HPDE6-E6E7 (cell line): ENCODE results near the gene MYLK3.

Experiments
- DNase-seq: peaks from one replicate; pipeline ENCODE4 v3.0.0; 2011; ENCODE audit warnings: missing footprints; ENCODE audit errors: extremely low spot score

MYLK3 gene

DNA sequence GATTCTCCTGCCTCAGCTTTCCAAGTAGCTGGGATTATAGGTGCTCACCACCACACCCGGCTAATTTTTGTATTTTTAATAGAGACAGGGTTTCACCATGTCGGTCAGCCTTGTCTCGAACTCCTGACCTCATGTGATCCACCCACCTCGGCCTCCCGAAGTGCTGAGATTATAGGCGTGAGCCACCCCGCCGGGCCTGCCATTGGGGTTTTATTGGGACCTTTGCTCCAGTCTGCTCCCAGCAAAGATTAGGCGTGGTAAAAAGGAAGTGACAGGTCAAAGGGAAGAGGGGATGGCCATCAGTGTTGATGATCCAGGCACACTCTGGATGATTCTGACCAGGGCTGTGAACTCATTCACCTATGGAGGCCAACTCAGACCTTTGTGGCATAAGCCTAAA is 20.5 kb downstream of the MYLK3 start:
- DNase-seq: no peak

DNA sequence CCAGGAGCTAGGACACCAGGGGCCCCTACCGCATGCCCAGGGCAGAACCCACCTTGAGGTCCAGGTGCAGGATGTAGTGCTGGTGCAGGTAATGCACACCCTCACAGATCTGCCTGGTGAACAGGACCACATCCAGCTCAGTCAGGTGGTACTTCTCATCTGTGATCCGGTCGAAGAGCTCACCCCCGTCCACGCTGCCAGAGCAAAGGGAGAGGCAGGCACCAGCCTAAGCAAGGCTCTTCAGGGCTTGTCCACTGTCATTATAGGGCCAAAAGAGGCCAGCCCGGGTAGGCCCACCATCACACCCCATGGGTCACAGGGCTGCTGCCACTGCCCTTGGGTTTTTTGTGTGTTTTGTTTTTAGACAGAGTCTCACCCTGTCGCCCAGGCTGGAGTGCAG is 21.0 kb downstream of the MYLK3 start:
- no peak for DNase-seq

DNA sequence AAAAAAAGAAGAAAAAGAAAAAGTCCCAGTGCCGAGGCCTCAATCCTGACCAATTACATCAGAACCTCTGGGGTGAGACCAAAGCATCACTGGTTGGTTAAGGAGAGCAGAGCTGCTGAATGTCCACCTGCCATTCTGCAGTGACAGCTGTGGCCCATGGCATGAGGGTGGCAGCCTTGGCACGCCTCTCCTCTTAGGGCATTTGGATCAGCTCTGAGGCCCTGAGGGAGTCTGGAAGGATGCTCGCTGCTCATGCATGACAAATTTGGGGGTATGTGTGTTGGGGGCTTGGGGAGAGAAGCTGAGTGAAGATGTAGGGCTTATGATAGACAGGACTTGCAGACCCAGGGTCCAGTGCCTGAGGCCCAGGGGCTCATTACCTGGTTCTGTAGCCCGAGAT is 26.3 kb downstream of the MYLK3 start:
- no peak for DNase-seq

DNA sequence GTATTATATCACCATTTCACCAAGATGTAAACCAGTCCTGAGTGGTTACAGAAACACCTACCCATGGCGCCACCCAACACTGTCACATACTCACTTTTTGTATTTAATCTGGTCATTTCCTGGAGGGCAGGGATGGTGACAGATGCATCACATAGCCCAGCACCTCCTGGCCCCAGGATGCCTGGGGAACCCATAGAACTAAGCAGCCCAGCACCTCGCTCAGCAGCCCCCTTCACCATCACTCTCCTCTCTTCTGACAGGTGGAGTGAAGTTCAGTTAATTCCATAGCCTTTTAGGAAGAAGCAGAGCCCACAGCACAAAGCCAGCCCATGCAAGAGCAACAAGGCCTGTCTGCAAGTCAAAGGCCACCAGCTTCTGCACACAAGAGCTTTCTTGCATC is 27.5 kb downstream of the MYLK3 start:
- DNase-seq: no peak

DNA sequence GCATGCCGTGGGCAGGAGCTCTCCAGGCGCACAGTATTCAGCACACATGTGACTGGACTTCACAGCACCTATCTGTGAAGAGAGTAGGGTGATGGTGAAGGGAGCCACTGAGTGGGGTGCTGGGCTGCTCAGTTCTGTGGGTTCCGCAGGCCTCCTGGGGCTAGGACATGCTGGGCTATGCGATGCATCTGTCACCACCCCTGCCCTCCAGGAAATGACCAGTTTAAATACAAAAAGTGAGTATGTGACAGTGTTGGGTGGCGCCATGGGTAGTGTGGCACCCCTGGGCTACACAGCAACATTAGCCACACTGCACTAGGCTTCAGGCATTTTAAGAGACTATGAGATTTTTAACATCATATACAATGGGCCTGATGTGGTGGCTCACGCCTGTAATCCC is 28.6 kb downstream of the MYLK3 start:
- no peak for DNase-seq

DNA sequence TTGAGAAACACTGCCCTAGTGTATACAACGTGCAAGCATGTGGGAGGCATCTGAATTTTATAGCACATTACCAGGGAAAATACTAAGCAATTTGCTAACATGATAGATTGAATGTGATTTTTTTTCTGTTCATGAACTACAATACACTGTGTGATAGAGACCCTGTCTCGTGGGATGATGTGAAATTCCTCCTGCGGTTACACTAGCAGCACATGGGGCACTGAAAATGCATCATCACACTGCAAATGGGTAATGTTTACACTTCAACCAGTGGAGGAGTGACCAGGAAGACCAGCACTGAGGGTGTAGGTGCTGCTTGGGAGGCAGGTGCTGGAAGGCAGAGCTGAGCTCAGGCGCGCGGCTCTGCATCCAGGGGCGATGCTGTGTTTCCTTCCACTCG is 29.9 kb downstream of the MYLK3 start:
- no peak for DNase-seq

DNA sequence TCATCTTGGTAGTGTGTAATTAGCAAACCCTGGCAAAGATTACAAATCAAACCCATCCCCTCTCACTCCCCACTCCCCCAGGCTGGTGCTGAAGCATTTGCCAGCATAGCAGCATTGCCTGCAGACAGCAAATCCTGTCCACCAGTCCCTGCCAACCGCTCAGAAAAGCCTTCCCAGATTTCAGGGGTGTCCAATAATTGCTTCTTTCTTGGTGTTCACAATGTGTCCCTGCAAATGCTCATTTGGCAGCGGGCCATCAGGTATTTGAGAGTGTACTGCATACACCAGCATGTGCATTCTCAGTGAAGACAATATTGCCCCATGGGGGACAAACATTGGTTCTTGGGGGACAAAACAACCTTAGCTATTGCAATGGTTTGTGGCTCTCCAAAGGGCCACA is 30.5 kb downstream of the MYLK3 start:
- no peak for DNase-seq

DNA sequence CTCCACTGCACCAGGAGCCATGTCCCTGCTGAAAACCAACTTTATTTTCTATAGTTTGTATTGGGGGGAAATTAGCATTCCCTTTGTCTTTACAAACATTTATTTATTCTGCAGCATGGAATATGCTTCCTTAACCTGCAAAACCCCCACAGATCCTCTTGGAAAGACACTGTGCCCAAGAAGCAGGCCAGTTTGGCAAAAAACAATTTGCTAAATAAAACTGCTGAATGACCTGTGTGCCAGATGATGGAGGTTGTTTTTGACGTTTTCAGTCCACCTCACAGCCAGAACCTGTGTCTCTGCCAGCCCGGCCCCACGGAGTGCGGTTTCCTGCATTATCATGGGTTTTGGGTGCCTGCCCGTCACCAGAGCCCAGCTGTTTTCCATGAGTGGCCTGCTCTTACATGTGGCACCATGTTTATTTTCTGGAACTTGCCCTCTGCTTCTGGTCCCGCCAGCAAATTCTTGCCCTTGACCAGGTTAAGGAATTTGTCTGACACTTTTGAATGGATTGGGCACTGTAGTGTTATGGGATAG is 32.3 kb downstream of the MYLK3 start:
- no peak for DNase-seq

DNA sequence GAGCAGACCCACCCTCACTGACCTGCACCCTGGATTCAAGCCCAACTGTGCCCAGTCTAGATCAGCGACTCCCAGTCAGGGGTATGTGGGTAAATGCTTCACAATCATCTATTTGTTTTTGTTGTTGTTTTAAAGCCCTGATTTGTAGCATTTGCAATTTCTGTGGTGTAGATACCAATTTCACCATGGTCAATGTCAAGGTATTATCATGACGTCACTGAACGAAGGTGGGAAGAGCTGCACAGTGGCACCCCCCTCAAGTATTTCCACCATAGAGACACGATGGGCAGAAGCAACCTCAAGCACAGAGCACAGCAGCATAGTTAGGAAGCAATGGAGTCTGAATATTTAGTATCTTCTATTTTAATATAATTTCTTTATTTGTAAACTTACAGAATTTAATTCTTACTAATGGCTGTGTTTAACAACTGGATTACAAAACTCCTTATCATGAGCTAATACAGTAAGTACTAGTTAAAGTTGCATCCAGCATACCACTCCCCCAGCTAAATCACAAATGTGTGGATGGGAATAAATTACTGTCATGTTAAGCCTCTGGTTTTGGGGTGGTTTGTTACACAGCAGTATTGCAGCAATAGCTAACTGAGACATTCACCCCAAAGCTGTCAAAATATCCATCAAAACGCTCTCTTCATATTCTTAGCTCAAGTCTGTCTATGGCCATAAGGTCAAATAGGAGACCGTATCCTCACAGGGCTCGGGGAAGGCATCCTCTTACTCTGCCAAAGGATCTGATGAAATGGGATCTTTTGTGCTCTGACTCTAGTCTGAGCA is 33.1 kb downstream of the MYLK3 start:
- no peak for DNase-seq

DNA sequence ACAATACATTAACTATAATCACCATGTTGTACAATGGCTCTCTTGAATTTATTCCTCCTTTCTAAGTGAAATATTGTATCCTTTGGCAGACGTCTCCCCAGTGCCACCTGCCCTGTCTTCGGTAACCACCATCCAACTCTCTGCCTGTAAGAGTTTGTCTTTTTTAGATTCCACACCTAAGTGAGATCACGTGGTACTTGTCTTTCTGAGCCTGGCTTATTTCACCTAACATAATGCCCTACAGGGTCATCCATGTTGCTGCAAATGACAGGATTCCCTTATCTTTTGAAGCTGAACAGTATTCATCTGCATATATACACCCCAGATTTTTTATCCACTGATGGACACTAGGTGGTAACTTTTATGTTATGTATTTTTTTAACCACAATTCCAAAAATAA is 34.5 kb downstream of the MYLK3 start:
- no peak for DNase-seq

DNA sequence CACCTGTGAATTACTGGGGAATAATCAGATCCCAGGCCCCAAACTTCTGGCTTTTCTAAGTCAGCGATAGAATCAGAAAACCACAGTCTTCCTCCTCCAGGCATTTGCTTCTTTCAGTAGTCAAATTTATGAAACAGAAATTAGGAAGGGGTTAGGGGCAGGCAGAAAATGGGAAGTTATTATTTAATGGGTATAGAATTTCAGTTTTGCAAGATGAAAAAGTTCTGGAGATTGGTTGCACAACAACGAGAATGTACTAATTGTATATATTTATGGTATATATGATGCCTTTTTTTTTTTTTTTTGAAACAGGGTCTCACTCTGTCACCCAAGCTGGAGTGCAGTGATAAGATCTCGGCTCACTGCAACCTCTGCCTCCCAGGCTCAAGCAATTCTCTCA is 35.2 kb downstream of the MYLK3 start:
- no peak for DNase-seq

DNA sequence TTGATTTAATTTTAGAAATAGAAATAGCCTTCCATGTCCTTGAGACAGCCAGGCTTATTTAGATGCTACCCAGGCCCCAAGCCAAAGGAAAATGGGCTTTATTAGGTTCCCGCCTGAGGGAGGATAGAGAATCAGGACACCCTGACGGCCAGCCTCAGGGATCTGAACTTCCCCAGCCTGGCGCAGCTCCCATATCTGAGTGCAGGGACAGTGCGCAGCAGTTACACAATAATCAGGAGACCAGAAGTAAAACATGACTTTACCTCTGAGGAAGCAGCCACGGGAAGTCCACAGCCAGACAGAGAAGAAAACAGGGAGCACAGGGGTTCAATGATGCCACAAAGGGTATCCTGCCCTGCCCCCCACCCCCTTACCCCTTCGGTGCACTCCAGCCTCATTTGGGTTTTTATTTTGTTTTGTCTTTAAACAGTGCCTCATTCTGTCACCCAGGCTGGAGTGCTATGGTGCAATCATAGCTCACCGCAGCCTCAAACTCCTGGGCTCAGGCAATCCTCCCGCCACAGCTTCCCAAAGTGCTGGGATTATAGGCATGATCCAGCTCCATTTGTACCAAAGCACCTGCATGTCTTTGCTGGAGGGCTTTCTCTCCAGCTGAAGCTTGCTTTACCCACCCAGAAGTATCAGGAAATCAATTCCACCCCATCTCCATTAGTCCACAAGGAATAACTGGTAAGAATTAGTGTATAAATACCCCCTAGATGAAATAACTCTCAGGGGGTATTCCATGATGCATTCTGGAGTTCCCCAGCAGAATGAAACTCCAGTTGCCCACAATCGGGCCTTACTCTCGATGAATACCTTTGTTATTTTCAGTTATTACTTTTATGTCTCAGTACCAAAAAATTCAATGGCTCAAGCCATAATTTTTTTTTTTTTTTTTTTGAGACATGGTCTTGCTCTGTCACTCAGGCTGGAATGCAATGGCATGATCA is 36.8 kb downstream of the MYLK3 start:
- no peak for DNase-seq

DNA sequence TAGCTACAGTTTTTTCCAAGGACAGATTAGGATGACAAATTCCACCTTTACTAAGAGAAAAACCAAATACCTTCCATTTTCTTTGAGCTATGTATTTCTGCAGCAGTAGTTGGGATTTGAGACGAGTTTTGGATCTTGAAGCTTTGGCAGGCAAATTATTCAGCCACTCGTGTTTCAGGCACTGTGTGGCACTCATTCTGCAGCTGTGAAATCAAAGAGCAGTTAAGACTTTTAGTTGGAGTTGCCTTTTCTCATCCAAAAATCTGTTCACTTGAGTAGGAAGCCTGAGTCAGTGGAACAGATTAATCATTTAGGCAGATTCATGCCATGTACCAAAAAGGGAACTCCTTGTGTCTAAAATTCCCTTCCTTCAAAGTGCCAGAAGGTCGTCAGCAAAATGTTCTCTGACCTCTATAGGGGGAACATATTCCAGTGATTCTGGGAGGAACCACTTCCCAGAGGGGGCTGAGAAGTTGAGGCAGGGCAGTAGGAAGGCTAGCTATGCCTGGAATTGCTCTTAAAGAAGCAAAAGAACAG is 38.6 kb downstream of the MYLK3 start:
- no peak for DNase-seq

DNA sequence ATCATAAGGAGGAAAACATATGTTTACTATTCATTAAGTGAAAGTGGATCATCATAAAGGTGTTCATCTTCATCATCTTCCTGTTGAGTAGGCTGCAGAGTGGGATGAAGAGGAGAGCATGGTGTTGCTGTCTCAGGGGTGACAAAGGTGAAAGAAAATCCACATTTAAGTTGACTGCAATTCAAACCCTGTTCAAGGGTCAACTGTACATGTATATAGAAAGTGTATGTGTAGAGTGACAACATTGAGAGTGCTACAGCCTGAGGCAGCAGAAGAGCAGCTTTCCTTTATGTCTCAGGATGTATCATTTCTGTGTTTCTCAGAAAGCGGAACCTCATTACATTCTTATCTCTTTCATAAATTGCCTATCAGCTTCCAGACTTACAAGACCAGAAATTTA is 41.5 kb downstream of the MYLK3 start:
- no peak for DNase-seq

DNA sequence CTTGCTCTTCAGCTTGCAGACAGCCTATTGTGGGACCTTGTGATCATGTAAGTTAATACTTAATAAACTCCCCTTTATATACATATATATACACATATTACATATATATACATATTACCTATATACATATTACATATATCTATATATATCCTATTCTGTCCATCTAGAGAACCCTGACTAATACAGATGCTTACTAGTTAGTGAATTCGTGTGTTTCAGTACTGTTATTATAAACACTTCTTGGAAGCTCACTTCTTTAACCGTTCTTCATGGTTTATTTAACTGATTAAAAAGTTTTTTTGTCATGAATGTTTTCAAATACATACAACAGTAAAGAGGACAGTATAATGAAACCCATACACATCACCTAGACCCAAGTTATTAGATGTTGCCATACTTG is 46.1 kb downstream of the MYLK3 start:
- no peak for DNase-seq

DNA sequence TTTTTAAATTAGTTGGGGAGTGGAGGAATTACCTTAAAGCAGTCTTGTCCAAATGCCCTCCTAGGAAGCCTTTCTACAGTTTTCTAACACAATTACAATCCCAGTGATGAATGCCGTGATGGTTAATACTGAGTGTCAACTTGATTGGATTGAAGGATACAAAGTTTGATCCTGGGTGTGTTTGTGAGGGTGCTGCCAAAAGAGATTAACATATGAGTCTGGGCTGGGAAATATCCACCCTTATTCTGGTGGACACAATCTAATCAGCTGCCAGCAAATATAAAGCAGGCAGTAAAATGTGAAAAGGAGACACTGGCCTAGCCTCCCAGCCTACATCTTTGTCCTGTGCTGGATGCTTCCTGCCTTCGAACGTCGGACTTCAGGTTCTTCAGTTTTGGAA is 46.5 kb downstream of the MYLK3 start:
- DNase-seq: no peak

DNA sequence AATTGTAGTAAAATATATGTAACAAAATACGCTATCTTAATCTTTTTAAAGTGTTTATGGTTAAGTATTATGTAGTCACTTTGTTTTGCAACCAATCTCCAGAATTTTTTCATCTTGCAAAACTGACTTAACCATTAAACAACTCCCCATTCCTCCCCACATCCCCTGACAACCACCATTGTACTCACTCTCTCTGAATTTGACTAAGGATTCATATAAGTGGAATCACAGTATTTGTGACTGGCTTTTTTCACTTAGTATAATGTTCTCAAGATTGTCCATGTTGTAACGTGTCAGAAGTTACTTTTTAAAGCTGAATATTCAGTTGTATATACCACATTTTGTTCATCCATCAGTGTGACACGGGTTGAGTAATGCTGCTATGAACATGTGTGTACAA is 48.1 kb downstream of the MYLK3 start:
- DNase-seq: no peak

DNA sequence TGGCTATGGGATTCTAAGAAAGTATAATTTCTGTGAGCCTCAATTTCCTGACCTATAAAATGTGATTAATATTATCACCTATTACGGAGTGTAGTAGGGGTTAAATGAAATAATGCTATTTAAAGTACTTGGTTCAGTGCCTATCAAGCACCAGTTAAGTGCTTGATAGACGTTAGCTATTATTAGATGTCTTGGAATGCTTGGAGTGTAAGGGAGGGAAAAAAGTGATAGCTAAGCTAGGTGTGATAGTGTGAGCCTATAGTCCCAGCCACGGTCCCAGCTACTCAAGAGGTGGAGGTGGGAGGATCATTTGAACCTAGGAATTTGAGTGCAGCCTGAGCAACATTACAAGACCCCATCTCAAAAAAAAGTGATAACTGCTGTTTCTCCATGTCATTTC is 51.2 kb downstream of the MYLK3 start:
- no peak for DNase-seq

DNA sequence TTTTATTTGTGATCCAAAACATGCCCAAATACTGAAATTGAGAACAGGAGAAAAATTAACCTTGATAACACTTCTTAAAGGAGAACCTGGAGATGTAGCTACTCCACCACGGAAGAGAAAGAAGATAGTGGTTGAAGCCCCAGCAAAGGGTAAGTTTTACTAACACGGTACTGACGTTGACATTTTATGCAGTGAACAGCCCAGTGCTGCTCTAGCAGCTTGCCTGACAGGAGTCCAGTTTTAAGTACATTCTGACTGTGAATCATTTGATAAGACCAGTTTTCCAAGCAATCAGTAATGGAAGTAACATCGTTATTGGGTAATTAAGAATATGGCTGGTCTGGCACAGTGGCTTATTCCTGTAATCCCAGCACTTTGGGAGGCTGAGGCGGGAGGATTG is 52.2 kb downstream of the MYLK3 start:
- DNase-seq: no peak

DNA sequence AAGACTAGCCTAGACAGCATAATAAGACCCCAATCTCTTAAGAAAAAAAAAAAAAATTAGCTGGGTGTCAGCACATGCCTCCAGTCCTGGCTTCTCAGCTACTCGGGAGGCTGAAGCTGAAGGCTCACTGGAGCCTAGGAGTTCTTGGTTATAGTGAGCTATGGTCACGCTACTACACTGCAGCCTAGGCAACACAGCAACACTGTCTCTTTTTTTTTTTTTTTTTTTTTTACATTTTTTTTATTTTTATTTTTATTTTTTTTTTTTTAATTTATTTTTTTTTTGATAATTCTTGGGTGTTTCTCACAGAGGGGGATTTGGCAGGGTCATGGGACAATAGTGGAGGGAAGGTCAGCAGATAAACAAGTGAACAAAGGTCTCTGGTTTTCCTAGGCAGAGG is 54.5 kb downstream of the MYLK3 start:
- DNase-seq: no peak

DNA sequence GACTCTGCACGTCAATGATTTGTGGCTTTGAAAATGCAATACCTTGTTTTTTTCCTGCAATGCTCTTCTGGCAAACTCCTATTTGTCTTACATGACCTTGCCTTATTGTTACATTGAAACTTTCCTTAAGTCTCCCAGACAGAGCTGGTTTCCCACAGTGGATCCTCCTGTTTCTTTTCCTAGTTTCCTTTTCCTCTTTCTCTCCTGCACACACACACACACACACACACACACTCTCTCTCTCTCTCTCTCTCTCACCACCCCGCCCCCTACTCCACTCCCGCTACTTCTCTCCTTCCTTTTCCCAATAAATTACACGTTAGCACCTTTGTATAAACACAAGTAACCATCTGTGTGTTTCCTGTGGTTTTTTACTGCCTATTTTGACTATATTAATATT is 56.4 kb downstream of the MYLK3 start:
- DNase-seq: no peak
